Suprapubic skin (tissue), 4 donors: ENCODE measurements around the gene CBFA2T2.

Experiments used
- EP300 ChIP-seq: sonication (generic); formaldehyde crosslinking; IDR thresholded peaks from one replicate; pipeline ENCODE4 v1.6.1; 2017; ENCODE audit warnings: antibody characterized with exemption
- POLR2AphosphoS5 ChIP-seq, 3 donors: sonication (generic); formaldehyde crosslinking; IDR thresholded peaks; one replicate each; pipeline ENCODE4 v1.6.1; 2017; ENCODE audit warnings: antibody characterized with exemption in 3 of 3

GRCh38 chr20:33499355-33499754 lies 9.5 kb downstream of the CBFA2T2 start:
- TF ChIP-seq POLR2AphosphoS5 (IDR thresholded peaks at IDR 0.05) (no peak), EP300 (no peak)
